ENCODE measurements around the gene NOD1. TPM values are rescaled to one million over a fixed set of nuclear protein-coding genes. Genes with fewer than 3 reads are reported as not detected.

The NOD1 gene
- total and polyA plus RNA-seq, 2 donors (not counting 1 experiment from before 2014, with no cell fraction given) = 20.6 to 28.8 TPM

DNA sequence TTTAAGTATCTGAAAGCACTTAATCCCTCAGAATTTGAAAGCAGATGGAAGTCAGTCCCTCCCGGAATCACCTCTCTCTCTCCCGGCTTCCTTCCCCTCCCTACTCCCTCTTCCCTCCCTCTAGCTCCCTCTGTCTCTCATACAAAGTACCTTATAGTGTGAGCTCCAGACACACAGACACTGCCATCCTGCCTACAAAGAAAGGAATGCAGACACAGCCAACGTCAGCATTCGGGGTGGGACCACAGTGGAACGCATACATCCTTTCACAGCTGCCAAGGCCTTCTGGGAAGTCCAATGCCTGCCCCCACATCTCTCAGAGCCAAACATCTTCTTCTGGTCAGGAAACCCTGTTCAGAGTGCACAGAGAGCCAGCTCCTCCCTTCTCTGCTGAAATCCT lies 9.3 kb downstream of the NOD1 start:
- H2AFZ ChIP-seq (ENCODE audit: insufficient read depth, low read depth, low read length, poor library complexity, severe bottlenecking) = no peak overlapping the region
- H3K4me2 ChIP-seq (replicated peaks; ENCODE audit: low read depth, low read length, poor library complexity, severe bottlenecking) = no peak overlapping the region
- H3K79me2 ChIP-seq (ENCODE audit: control insufficient read depth, insufficient read depth, low read length) = peaks cover 90% of the 10 kb centered on the region
- Mint-ChIP-seq H3K4me1 (peaks cover 86% of the 10 kb centered on the region), H3K4me3 (no peak overlapping the region), H3K27ac (no peak overlapping the region), H3K27me3 (no peaks in the 10 kb centered on the region), H3K9me3 (ENCODE audit: insufficient read depth) (no peaks in the 10 kb centered on the region)
- no peak overlapping the region for H3K27ac ChIP-seq (ENCODE audit: low read length in 2 of 2)
- peaks cover 7 to 13% of the 10 kb centered on the region in 2 experiments for H3K36me3 ChIP-seq (replicated peaks in 1 of 2; ENCODE audit: control extremely low read depth in 1 of 2, control insufficient read depth in 1 of 2, extremely low read depth in 1 of 2, insufficient read depth in 2 of 2, low read length in 1 of 2)
- CTCF ChIA-PET = interaction anchor here (1.2 kb wide), 1 partner anchor 9 kb away, joined by 3 read pairs; the partner anchor contains the start of gene NOD1
- peaks cover 57 to 69% of the 10 kb centered on the region in 2 donors for H3K4me1 ChIP-seq (ENCODE audit: control insufficient read depth in 2 of 2, insufficient read depth in 2 of 2, low read length in 2 of 2)
- intact Hi-C loops (cut with micrococcal nuclease) = no loop called here
- no peak overlapping the region for H3K9ac ChIP-seq (ENCODE audit: low read length)
- no peak for ATAC-seq (ENCODE audit: low read depth)
- H3K4me3 ChIP-seq (ENCODE audit: control extremely low read depth in 1 of 5, extremely low read depth in 1 of 5, insufficient read depth in 1 of 5, low read depth in 2 of 5, low read length in 4 of 5) = no peak overlapping the region
- no peak for DNase-seq
- H3K27me3 ChIP-seq (replicated peaks in 1 of 4; ENCODE audit: control extremely low read depth in 1 of 4, control insufficient read depth in 3 of 4, insufficient read depth in 4 of 4, low read length in 3 of 4) = no peaks in the 10 kb centered on the region
- TF ChIP-seq, protein P1, sequence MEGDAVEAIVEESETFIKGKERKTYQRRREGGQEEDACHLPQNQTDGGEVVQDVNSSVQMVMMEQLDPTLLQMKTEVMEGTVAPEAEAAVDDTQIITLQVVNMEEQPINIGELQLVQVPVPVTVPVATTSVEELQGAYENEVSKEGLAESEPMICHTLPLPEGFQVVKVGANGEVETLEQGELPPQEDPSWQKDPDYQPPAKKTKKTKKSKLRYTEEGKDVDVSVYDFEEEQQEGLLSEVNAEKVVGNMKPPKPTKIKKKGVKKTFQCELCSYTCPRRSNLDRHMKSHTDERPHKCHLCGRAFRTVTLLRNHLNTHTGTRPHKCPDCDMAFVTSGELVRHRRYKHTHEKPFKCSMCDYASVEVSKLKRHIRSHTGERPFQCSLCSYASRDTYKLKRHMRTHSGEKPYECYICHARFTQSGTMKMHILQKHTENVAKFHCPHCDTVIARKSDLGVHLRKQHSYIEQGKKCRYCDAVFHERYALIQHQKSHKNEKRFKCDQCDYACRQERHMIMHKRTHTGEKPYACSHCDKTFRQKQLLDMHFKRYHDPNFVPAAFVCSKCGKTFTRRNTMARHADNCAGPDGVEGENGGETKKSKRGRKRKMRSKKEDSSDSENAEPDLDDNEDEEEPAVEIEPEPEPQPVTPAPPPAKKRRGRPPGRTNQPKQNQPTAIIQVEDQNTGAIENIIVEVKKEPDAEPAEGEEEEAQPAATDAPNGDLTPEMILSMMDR (IDR thresholded peaks at IDR 0.05) = no peak
- no peak for TF ChIP-seq EZH2 (IDR thresholded peaks at IDR 0.05; ENCODE audit: borderline replicate concordance, insufficient read depth, low read depth, low read length, poor library complexity, severe bottlenecking)
- no peaks in the 10 kb centered on the region for H4K20me1 ChIP-seq (ENCODE audit: control insufficient read depth, insufficient read depth, low read length, poor library complexity, severe bottlenecking)
- 49% methylated on average over 4 of the region's 5 CpGs for WGBS (ENCODE audit: insufficient coverage)
- H3K9me3 ChIP-seq (ENCODE audit: control extremely low read depth in 1 of 3, control insufficient read depth in 2 of 3, insufficient read depth in 1 of 3, low read length in 2 of 3) = peaks cover 0 to 4% (median 0%) of the 10 kb centered on the region in 3 donors
- POLR2A ChIA-PET = no interaction called here

DNA sequence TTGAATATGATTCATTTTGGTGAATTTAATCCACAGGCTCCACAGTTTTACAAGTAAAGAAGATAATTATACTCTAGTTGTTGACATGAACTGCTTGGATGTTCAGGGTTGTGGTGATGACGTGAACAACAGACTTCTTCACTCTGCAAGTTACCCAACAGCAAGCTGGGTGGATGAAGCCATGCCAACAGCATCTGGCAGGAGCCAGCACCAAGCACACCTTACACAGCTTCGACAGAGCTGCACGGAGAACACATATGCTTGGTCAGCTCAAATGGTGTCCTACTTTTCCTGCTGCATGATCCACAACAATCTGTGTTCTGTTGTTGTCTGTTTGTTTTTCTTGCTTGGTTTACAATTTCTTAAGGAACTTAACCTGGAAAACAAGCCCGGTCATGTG lies 9.8 kb downstream of the NOD1 start:
- WGBS (ENCODE audit: insufficient coverage) = 100% methylated on average over 1 of the region's 4 CpGs
- peak overlapping the region in 1 of 2 donors; percentile 66 for H3K27ac ChIP-seq (ENCODE audit: low read length in 2 of 2)
- ChIA-PET POLR2A (no interaction called here), CTCF (interaction anchor here (1.2 kb wide), 1 partner anchor 9 kb away, joined by 3 read pairs; the partner anchor contains the start of gene NOD1)
- H4K20me1 ChIP-seq (ENCODE audit: control insufficient read depth, insufficient read depth, low read length, poor library complexity, severe bottlenecking) = no peaks in the 10 kb centered on the region
- no peak overlapping the region for H3K4me3 ChIP-seq (ENCODE audit: control extremely low read depth in 1 of 5, extremely low read depth in 1 of 5, insufficient read depth in 1 of 5, low read depth in 2 of 5, low read length in 4 of 5)
- peaks cover 0 to 4% (median 0%) of the 10 kb centered on the region in 3 donors for H3K9me3 ChIP-seq (ENCODE audit: control extremely low read depth in 1 of 3, control insufficient read depth in 2 of 3, insufficient read depth in 1 of 3, low read length in 2 of 3)
- H3K36me3 ChIP-seq (replicated peaks in 1 of 2; ENCODE audit: control extremely low read depth in 1 of 2, control insufficient read depth in 1 of 2, extremely low read depth in 1 of 2, insufficient read depth in 2 of 2, low read length in 1 of 2) = peaks cover 4 to 9% of the 10 kb centered on the region in 2 experiments
- DNase-seq (no peak), ATAC-seq (ENCODE audit: low read depth) (no peak)
- H2AFZ ChIP-seq (ENCODE audit: insufficient read depth, low read depth, low read length, poor library complexity, severe bottlenecking) = peak overlapping the region; percentile 43
- H3K27me3 Mint-ChIP-seq = no peaks in the 10 kb centered on the region
- no peaks in the 10 kb centered on the region for H3K27me3 ChIP-seq (replicated peaks in 1 of 4; ENCODE audit: control extremely low read depth in 1 of 4, control insufficient read depth in 3 of 4, insufficient read depth in 4 of 4, low read length in 3 of 4)
- H3K4me2 ChIP-seq (replicated peaks; ENCODE audit: low read depth, low read length, poor library complexity, severe bottlenecking) = no peak overlapping the region
- H3K4me1 ChIP-seq (ENCODE audit: control insufficient read depth in 2 of 2, insufficient read depth in 2 of 2, low read length in 2 of 2) = peaks cover 57 to 69% of the 10 kb centered on the region in 2 donors
- H3K4me1 Mint-ChIP-seq = peaks cover 86% of the 10 kb centered on the region
- no peak overlapping the region for H3K4me3 Mint-ChIP-seq
- peaks cover 93% of the 10 kb centered on the region for H3K79me2 ChIP-seq (ENCODE audit: control insufficient read depth, insufficient read depth, low read length)
- H3K9ac ChIP-seq (ENCODE audit: low read length) = no peak overlapping the region
- no peaks in the 10 kb centered on the region for H3K9me3 Mint-ChIP-seq (ENCODE audit: insufficient read depth)
- TF ChIP-seq, protein P1 (IDR thresholded peaks at IDR 0.05) = no peak
- TF ChIP-seq EZH2 (IDR thresholded peaks at IDR 0.05; ENCODE audit: borderline replicate concordance, insufficient read depth, low read depth, low read length, poor library complexity, severe bottlenecking) = no peak
- intact Hi-C loops (cut with micrococcal nuclease) = no loop called here
- peak overlapping the region; percentile 80 for H3K27ac Mint-ChIP-seq
